Heart left ventricle (tissue), 16 donors: ENCODE data around the gene BHLHE40. TPM values are rescaled to one million over a fixed set of nuclear protein-coding genes. Genes with fewer than 3 reads are reported as not detected.

Experiments
- ATAC-seq, 4 donors: fragments of 200-7000 bp; cut with Tn5 transposase; one replicate each; pipeline ENCODE4 v1.9.1; 2020 to 2022; ENCODE audit warnings: moderate library complexity in 4 of 4, mild to moderate bottlenecking in 3 of 4, moderate number of reproducible peaks in 1 of 4
- DNase-seq, 5 donors: peaks; one replicate each; pipeline ENCODE4 v3.0.0-alpha.2; 2020
- H3K27ac ChIP-seq, 12 donors: fragments of 200-600 bp; sonication (generic) in 4 of 12; one replicate each; pipeline versions ENCODE4 v1.5.0 to v1.8.0; 2016 to 2022; ENCODE audit warnings: mild to moderate bottlenecking in 2 of 12
- H3K27me3 ChIP-seq, 9 donors: fragments of 200-600 bp; sonication (generic) in 2 of 9; one replicate each; pipeline versions ENCODE4 v1.5.1 to v1.8.0; 2016 to 2022; ENCODE audit warnings: mild to moderate bottlenecking in 3 of 9
- H3K36me3 ChIP-seq, 9 donors: fragments of 200-600 bp; sonication (generic) in 2 of 9; one replicate each; pipeline versions ENCODE4 v1.5.0 to v1.8.0; 2018 to 2022; ENCODE audit warnings: mild to moderate bottlenecking in 2 of 9
- H3K4me1 ChIP-seq, 12 donors: fragments of 200-600 bp; sonication (generic) in 4 of 12; one replicate each; pipeline versions ENCODE4 v1.5.0 to v1.8.0; 2016 to 2022; ENCODE audit warnings: mild to moderate bottlenecking in 3 of 12
- H3K4me3 ChIP-seq, 12 donors: fragments of 200-600 bp; sonication (generic) in 4 of 12; one replicate each; pipeline versions ENCODE4 v1.5.0 to v1.8.0; 2017 to 2022; ENCODE audit warnings: mild to moderate bottlenecking in 9 of 12, moderate library complexity in 4 of 12
- H3K9me3 ChIP-seq, 12 donors: fragments of 200-600 bp; sonication (generic) in 4 of 12; one replicate each; pipeline versions ENCODE4 v1.5.0 to v1.8.0; 2016 to 2022; ENCODE audit warnings: mild to moderate bottlenecking in 1 of 12
- CTCF ChIP-seq, 12 donors: fragments of 200-600 bp; sonication (generic) in 4 of 12; IDR thresholded peaks; one replicate each; pipeline versions ENCODE4 v1.5.0 to v1.8.0; 2018 to 2022; ENCODE audit warnings: antibody characterized with exemption in 12 of 12, mild to moderate bottlenecking in 5 of 12
- POLR2A ChIP-seq, 2 donors: fragments of 450-650 bp; IDR thresholded peaks; one replicate each; pipeline ENCODE4 v1.6.1; 2017; ENCODE audit warnings: antibody characterized with exemption in 2 of 2, mild to moderate bottlenecking in 2 of 2, moderate library complexity in 2 of 2
- WGBS, 4 donors: extraction: QIAGEN DNeasy Blood & Tissue Kit in 2 of 4; methylation state at CpG; one replicate each; pipeline versions ENCODE4 v1.1.5 to v1.1.7; 2013 to 2018; 5-methylcytosine and 5-hydroxymethylcytosine counted together
- intact Hi-C, 10 donors: fragments of 100-400 bp; cut with DNase I; formaldehyde crosslinking; loops; one replicate each; pipeline versions ENCODE4 v1.11.1 to v1.14.2; 2022
- polyA plus RNA-seq, 2 donors: library from polyadenylated mRNA; stranded (reverse); fragments of 200-250 nt; gene quantifications; one replicate each; pipeline ENCODE4 v1.2.3, GENCODE V29; 2013
- total RNA-seq, 9 donors: library from RNA; depleted of rRNA in 2 of 9; stranded (reverse); fragments of >200 nt in 2 of 9; fragmentation: NEBNext Ultra II Directional in 3 of 9; extraction: Animal tissue kit (Norgen Biotek cat#: 25700) in 3 of 9; gene quantifications; one replicate each; pipeline versions ENCODE4 v1.1.0 to v1.2.4, GENCODE V29; 2016 to 2023
- donor health status: ischemic (EF 13 %, LVEDD 7.1; RV severe dilation, severe dysfunction).
- donor health status: healthy with polysubstance abuse.
- donor health status: DM: no; HTN: yes; CAD: no.
- donor health status: DM: no; HTN: no; CAD: no.
- donor health status: ischemic (EF 25% LVEDD 6.9; RV normal size, moderate dysfunction).
- donor health status: ischemic (EF 25% LVEDD 5.7; RV mildly dilated, moderate dysfunction).
- donor health status: healthy.
- donor health status: DM: yes; HTN: yes; CAD: no.
- donor health status: ischemic (EF 35%, LVEDD 5.7; RV mildly dilated, moderate dysfunction).
- donor health status: nonischemic (EF 11% LVEDD 7.7; RV severe dilation, severe dysfunction).
- donor health status: DM: yes; HTN: yes; CAD: no.
- donor health status: PGD.
- donor health status: ischemic (EF 29% LVEDD 5.4; RV normal size, mild dysfunction).
- donor health status: nonischemic (EF 23%, LVEDD 6.1; RV moderate dilation, normal function).

BHLHE40 gene
- total and polyA plus RNA-seq, 11 donors: 8.5 to 109 (median 33.8) TPM

- TF ChIP-seq CTCF (IDR thresholded peaks at IDR 0.05) (no peak), POLR2A (IDR thresholded peaks at IDR 0.05) (no peak)
- no peak for ATAC-seq
- H3K27ac ChIP-seq: peak overlapping the region in 7 of 12 donors; percentile 3 to 38 (median 22)
- H3K27me3 ChIP-seq: no peaks in the 10 kb centered on the region
- no peak for DNase-seq
- no peaks in the 10 kb centered on the region for H3K9me3 ChIP-seq
- 90 to 95% (median 93%) methylated on average over 9 of the region's 9 CpGs for WGBS, 4 donors
- peaks cover 0 to 39% (median 10%) of the 10 kb centered on the region in 12 donors for H3K4me1 ChIP-seq
- intact Hi-C loops: loop anchor here in 2 of 10 donors (2.0 to 5.0 kb wide), 2 partner anchors 37 to 302 kb away; no protein-coding TSS in a partner anchor
- H3K36me3 ChIP-seq: no peaks in the 10 kb centered on the region
- H3K4me3 ChIP-seq: no peak overlapping the region
Measured at GRCh38 chr3:5023777-5024346, 44.6 kb downstream of the BHLHE40 start.

GRCh38 chr3:5026046-5026362, 46.8 kb downstream of the BHLHE40 start:
- TF ChIP-seq CTCF (IDR thresholded peaks at IDR 0.05) (no peak), POLR2A (IDR thresholded peaks at IDR 0.05) (no peak)
- DNase-seq (no peak), ATAC-seq (no peak)
- Histone ChIP-seq H3K27ac (peak overlapping the region; percentile 58 to 95 (median 81)), H3K36me3 (no peaks in the 10 kb centered on the region), H3K4me1 (peaks cover 0 to 22% (median 8%) of the 10 kb centered on the region in 12 donors), H3K9me3 (no peaks in the 10 kb centered on the region), H3K27me3 (no peaks in the 10 kb centered on the region), H3K4me3 (peak overlapping the region in 11 of 12 donors; percentile 28 to 65 (median 56))
- 50 to 57% (median 52%) methylated on average over 5 of the region's 5 CpGs for WGBS, 4 donors
- intact Hi-C loops: loop anchor here (1.0 to 5.0 kb wide), 14 partner anchors 37 to 315 kb away; partner anchors contain the start of gene BHLHE40 (in 2 of the 10)

GRCh38 chr3:5029715-5030114, 50.5 kb downstream of the BHLHE40 start:
- intact Hi-C loops: loop anchor here in 5 of 10 donors (5.0 kb wide), 3 partner anchors 202 to 317 kb away; no protein-coding TSS in a partner anchor
- Histone ChIP-seq H3K4me3 (no peak overlapping the region), H3K36me3 (no peaks in the 10 kb centered on the region), H3K27ac (no peak overlapping the region), H3K9me3 (no peaks in the 10 kb centered on the region), H3K4me1 (peaks cover 0 to 22% (median 7%) of the 10 kb centered on the region in 12 donors), H3K27me3 (no peaks in the 10 kb centered on the region)
- DNase-seq (no peak), ATAC-seq (no peak)
- WGBS, 4 donors: 91 to 97% (median 95%) methylated on average over 1 of the region's 1 CpG
- TF ChIP-seq POLR2A (IDR thresholded peaks at IDR 0.05) (no peak), CTCF (IDR thresholded peaks at IDR 0.05) (no peak)

- no peaks in the 10 kb centered on the region for H3K27me3 ChIP-seq
- DNase-seq: no peak
- ATAC-seq: no peak
- no peak overlapping the region for H3K27ac ChIP-seq
- intact Hi-C loops: no loop called here
- H3K36me3 ChIP-seq: no peaks in the 10 kb centered on the region
- peaks cover 0 to 22% (median 7%) of the 10 kb centered on the region in 12 donors for H3K4me1 ChIP-seq
- TF ChIP-seq CTCF (IDR thresholded peaks at IDR 0.05) (no peak), POLR2A (IDR thresholded peaks at IDR 0.05) (no peak)
- no peak overlapping the region for H3K4me3 ChIP-seq
- H3K9me3 ChIP-seq: no peaks in the 10 kb centered on the region
- WGBS, 4 donors: 93 to 99% (median 98%) methylated on average over 5 of the region's 5 CpGs
Measured at GRCh38 chr3:5030152-5030551, 50.9 kb downstream of the BHLHE40 start.
